GM19035 (cell line): ENCODE data around the gene UGT1A1.
"Not testable (repeated sequence)": the region's sequence is repeated elsewhere in the genome, so short reads cannot be mapped to it uniquely, and the experiment has no call there.

Experiments used
- ATAC-seq: cut with Tn5 transposase; IDR thresholded peaks from one replicate; pipeline ENCODE4 v1.9.1; 2021; ENCODE audit not compliant: unreplicated experiment

Gene UGT1A1

GRCh38 chr2:233760043-233760442, at the start of gene UGT1A1:
TSS of gene UGT1A1 (plus strand) at chr2:233760270. CDS start at chr2:233760288, 18 bp downstream.
- no peak for ATAC-seq

DNA sequence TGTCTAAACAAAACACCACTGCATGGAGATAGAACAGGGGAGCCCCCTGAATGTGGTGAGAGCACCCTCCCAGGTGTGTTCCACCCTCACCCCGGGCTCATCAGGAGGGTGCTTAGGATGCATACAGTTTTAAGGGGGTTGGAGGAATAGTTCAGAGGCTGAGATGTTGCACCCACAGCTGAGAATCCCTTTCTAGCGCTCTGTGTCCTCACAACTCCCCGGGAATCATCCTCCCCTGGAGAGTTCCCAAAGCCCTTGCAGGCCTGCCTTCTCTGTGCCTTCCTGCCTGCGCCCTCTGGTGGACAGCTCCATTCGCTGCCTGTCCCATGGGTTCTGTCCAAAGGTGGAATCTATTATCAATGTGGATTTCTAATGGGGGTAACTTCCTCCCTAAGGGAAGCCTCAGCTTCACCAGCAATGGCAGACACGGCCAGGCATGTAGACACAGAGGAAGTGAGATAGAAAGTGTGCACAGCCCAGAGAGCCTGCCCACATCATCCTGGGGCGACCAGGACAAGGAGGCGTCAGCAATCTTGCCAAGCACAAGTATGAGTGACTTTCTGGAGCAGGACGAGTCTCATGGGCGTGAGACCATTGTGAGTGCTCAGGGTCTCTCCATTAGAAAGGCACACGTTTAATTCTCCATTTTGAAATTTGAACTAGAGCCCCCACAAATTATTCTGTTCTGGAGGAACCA, 48.6 kb upstream of the UGT1A1 start:
- no peak for ATAC-seq

DNA sequence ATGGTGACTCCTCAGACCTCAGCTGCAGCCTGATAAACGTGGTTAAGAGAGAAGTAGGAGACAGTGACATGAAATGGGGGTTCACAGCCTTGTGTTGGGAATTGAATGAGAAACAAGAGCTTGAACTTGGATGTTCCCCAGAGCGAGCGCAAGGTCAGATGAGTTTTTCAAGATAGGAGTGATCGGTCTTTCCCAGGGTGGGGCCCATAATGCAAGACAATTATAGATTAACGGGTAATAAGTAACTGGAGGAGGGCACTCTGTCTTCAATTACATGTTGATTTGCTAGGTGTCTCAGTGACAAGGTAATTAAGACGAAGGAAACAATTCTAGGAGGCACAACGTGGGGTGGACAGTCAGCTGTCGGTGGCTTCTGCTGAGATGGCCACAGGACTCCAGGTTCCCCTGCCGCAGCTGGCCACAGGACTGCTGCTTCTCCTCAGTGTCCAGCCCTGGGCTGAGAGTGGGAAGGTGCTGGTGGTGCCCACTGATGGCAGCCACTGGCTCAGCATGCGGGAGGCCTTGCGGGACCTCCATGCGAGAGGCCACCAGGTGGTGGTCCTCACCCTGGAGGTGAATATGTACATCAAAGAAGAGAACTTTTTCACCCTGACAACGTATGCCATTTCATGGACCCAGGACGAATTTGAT, 47.3 kb upstream of the UGT1A1 start, which contains the start of gene UGT1A5:
UGT1A5 (plus strand) TSS at position 297 of the 651 bp plus-strand sequence; CDS start at position 382, 85 bp downstream.
- no peak for ATAC-seq

- no peak for ATAC-seq
These were observed 46.8 kb upstream of the UGT1A1 start for GRCh38 chr2:233713262-233713615.

DNA sequence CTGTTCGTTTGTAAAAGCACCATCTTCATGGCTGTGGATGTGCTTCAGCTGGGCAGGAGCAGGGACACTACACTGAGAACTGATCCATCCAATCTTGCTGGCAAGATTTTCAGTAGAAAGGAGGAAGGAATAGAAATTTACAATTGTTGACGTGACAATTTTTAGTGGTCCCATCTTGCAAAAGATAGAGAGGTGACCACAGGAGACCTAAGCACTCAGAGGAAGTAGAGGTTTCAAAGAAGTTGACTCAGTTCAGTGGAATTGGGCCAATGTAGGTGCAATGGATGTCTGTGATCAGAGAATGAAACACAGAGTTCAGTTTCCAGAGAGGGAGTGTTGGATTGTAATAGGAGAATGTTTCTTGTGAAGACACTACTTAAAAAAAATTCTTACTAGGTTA, 45.9 kb upstream of the UGT1A1 start:
- ATAC-seq = no peak

- no peak for ATAC-seq
These were observed 41.5 kb upstream of the UGT1A1 start, which contains the start of gene UGT1A4 for GRCh38 chr2:233718552-233718951. TSS of gene UGT1A4 (plus strand) at chr2:233718736. CDS start at chr2:233718821, 85 bp downstream.

DNA sequence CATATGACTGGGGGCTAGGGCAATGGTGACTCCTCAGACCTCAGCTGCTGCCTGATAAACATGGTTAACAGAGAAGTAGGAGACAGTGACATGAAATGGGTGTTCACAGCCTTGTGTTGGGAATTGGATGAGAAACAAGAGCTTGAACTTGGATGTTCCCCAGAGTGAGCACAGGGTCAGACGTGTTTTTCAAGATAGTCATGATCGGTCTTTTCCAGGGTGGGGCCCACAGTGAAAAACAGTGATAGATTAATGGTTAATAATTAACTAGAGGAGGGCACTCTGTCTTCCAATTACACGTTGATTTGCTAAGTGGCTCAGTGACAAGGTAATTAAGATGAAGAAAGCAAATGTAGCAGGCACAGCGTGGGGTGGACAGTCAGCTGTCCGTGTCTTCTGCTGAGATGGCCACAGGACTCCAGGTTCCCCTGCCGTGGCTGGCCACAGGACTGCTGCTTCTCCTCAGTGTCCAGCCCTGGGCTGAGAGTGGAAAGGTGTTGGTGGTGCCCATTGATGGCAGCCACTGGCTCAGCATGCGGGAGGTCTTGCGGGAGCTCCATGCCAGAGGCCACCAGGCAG, 31.3 kb upstream of the UGT1A1 start, which contains the start of gene UGT1A3:
UGT1A3 (plus strand) TSS at position 320 of the 579 bp plus-strand sequence; CDS start at position 405, 85 bp downstream.
- no peak for ATAC-seq

- not testable (repeated sequence) for ATAC-seq
These were observed 23.0 kb upstream of the UGT1A1 start for GRCh38 chr2:233736868-233737653.

- ATAC-seq = no peak
These were observed 19.2 kb upstream of the UGT1A1 start for GRCh38 chr2:233740870-233741269.

DNA sequence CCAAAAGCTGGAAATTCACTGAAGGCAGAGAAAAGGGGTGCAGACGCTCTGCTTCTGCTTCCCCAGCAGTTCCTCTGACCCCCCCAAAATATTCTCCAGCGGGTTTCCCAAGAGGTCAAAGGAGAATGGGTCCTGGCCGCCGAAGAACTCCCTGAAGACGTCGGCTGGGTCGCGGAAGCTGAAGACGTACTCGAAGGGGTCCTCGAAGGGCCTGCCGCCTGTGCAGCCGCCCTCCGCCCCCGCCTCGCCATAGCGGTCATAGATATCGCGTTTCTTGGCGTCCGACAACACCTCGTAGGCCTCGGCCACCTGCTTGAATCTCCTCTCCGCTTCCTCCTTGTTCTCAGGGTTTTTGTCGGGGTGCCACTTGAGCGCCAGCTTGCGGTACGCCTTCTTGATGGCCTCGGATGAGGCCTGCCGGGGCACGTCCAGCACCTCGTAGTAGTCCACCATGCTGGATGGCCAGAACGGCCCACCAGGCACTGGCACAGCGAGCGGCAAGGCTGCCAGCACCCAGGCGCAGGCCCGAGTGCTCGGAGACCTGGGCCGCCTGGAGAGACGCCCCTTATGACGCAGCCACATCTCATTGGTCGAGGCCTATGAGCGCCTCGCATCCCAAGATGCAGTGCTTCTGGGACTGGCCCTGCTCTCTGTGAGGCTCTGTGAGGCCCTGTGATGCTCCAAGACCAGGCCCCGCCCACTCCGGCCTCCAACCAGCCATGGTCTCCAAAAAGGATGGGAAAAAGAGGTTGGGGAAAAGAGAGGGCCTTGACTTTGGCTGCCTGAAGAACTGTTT, 16.4 kb upstream of the UGT1A1 start:
- ATAC-seq = no peak

- no peak for ATAC-seq
These were observed 14.9 kb upstream of the UGT1A1 start for GRCh38 chr2:233745073-233745755.

DNA sequence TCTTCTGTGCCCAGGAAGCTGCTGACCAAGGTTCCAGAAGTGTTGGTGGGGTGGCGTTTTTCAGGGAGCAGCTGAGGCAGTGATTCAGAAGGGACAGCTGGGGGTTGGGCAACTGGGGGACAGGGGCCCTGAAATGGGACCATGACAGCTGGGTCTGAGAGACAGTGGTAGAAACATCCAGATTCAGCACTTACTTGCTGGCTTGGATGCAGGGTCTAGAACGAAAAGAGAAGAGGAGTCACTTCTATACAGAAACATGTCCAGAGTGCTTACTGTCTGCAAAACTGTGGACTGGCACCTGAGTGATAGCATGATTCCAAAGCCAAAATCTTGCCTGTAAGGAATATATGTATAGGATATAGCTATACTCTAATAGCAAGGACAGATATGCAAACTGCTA, 14.2 kb upstream of the UGT1A1 start:
- ATAC-seq = not testable (repeated sequence)

DNA sequence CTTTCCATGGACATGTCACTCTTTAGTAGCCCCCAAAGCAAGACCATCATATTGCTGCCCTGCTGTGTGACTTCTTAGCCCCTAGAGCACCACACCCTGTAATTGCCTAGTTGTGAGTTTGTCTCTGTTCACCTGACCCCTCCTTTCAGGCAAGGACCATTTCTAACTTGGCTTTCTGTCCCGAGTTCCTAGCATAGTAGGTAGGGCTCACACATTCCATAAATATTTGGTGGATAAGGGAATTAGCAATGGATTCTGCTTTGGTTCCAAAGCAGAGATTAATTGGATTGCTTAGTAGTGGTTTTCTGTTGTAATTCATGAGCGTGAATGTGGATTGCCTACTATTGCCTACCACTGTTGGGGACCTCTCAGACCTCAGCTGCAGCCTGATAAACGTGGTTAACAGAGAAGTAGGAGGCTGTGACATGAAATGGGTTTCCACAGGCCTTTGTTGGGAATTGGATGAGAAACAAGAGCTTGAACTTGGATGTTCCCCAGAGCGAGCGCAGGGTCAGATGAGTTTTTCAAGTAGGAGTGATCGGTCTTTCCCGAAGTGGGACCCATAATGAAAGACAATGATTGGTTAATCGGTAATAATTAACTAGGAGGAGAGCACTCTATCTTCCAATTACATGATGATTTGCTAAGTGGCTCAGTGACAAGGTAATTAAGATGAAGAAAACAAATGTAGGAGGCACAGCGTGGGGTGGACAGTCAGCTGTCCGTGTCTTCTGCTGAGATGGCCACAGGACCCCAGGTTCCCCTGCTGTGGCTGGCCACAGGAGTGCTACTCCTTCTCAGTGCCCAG, 13.4 kb upstream of the UGT1A1 start:
- no peak for ATAC-seq

DNA sequence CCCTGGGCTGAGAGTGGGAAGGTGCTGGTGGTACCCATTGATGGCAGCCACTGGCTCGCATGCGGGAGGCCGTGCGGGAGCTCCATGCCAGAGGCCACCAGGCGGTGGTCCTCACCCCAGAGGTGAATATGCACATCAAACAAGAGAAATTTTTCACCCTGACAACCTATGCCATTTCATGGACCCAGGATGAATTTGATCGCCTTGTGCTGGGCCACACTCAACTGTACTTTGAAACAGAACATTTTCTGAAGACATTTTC, 12.9 kb upstream of the UGT1A1 start:
- no peak for ATAC-seq

DNA sequence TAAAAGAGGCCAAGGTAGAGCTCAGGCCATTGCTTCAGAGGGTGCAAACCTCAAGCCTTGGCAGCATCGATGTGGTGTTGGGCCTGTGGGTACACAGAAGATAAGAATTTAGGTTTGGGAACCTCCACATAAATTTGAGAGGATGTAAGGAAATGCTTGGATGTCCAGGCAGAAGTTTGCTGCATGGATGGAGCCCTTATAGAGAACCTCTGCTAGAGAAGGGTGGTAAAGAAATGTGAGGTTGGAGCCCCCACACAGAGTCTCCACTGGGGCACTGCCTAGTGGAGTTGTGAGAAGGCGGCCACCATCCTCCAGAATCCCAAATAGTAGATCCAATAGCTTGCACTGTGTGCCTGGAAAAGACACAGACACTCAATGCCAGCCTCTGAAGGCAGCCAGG, 9.4 kb upstream of the UGT1A1 start:
- not testable (repeated sequence) for ATAC-seq

GRCh38 chr2:233751212-233752009, 8.7 kb upstream of the UGT1A1 start:
- ATAC-seq = not testable (repeated sequence)

DNA sequence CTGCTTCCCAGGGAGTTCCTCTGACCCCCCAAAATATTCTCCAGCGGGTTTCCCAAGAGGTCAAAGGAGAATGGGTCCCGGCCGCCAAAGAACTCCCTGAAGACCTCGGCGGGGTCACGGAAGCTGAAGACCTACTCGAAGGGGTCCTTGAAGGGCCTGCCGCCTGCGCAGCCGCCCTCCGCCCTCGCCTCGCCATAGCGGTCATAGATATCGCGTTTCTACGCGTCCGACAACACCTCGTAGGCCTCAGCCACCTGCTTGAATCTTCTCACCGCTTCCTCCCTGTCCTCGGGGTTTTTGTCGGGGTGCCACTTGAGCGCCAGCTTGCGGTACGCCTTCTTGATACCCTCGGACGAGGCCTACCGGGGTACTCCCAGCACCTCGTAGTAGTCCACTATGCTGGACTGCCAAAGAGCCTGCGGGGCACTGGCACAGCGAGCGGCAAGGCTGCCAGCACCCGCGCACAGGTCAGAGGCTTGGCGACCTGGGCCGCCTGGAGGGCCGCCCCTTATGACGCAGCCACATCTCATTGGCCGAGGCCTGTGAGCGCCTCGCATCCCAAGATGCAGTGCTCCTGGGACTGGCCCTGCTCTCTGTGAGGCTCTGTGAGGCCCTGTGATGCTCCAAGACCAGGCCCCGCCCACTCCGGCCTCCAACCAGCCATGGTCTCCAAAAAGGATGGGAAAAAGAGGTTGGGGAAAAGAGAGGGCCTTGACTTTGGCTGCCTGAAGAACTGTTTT, 5.0 kb upstream of the UGT1A1 start:
- ATAC-seq = no peak
